Heart left ventricle (tissue), 16 donors: ENCODE data around the gene CDX1. TPM values are rescaled to one million over a fixed set of nuclear protein-coding genes. Genes with fewer than 3 reads are reported as not detected.

Experiments
- ATAC-seq, 4 donors: fragments of 200-7000 bp; cut with Tn5 transposase; one replicate each; pipeline ENCODE4 v1.9.1; 2020 to 2022; ENCODE audit warnings: moderate library complexity in 4 of 4, mild to moderate bottlenecking in 3 of 4, moderate number of reproducible peaks in 1 of 4
- DNase-seq, 5 donors: peaks; one replicate each; pipeline ENCODE4 v3.0.0-alpha.2; 2020
- H3K27ac ChIP-seq, 12 donors: fragments of 200-600 bp; sonication (generic) in 4 of 12; one replicate each; pipeline versions ENCODE4 v1.5.0 to v1.8.0; 2016 to 2022; ENCODE audit warnings: mild to moderate bottlenecking in 2 of 12
- H3K27me3 ChIP-seq, 9 donors: fragments of 200-600 bp; sonication (generic) in 2 of 9; one replicate each; pipeline versions ENCODE4 v1.5.1 to v1.8.0; 2016 to 2022; ENCODE audit warnings: mild to moderate bottlenecking in 3 of 9
- H3K36me3 ChIP-seq, 9 donors: fragments of 200-600 bp; sonication (generic) in 2 of 9; one replicate each; pipeline versions ENCODE4 v1.5.0 to v1.8.0; 2018 to 2022; ENCODE audit warnings: mild to moderate bottlenecking in 2 of 9
- H3K4me1 ChIP-seq, 12 donors: fragments of 200-600 bp; sonication (generic) in 4 of 12; one replicate each; pipeline versions ENCODE4 v1.5.0 to v1.8.0; 2016 to 2022; ENCODE audit warnings: mild to moderate bottlenecking in 3 of 12
- H3K4me3 ChIP-seq, 12 donors: fragments of 200-600 bp; sonication (generic) in 4 of 12; one replicate each; pipeline versions ENCODE4 v1.5.0 to v1.8.0; 2017 to 2022; ENCODE audit warnings: mild to moderate bottlenecking in 9 of 12, moderate library complexity in 4 of 12
- H3K9me3 ChIP-seq, 12 donors: fragments of 200-600 bp; sonication (generic) in 4 of 12; one replicate each; pipeline versions ENCODE4 v1.5.0 to v1.8.0; 2016 to 2022; ENCODE audit warnings: mild to moderate bottlenecking in 1 of 12
- POLR2A ChIP-seq, 2 donors: fragments of 450-650 bp; IDR thresholded peaks; one replicate each; pipeline ENCODE4 v1.6.1; 2017; ENCODE audit warnings: antibody characterized with exemption in 2 of 2, mild to moderate bottlenecking in 2 of 2, moderate library complexity in 2 of 2
- WGBS, 4 donors: extraction: QIAGEN DNeasy Blood & Tissue Kit in 2 of 4; methylation state at CpG; one replicate each; pipeline versions ENCODE4 v1.1.5 to v1.1.7; 2013 to 2018; 5-methylcytosine and 5-hydroxymethylcytosine counted together
- intact Hi-C, 10 donors: fragments of 100-400 bp; cut with DNase I; formaldehyde crosslinking; loops; one replicate each; pipeline versions ENCODE4 v1.11.1 to v1.14.2; 2022
- polyA plus RNA-seq, 2 donors: library from polyadenylated mRNA; stranded (reverse); fragments of 200-250 nt; gene quantifications; one replicate each; pipeline ENCODE4 v1.2.3, GENCODE V29; 2013
- total RNA-seq, 9 donors: library from RNA; depleted of rRNA in 2 of 9; stranded (reverse); fragments of >200 nt in 2 of 9; fragmentation: NEBNext Ultra II Directional in 3 of 9; extraction: Animal tissue kit (Norgen Biotek cat#: 25700) in 3 of 9; gene quantifications; one replicate each; pipeline versions ENCODE4 v1.1.0 to v1.2.4, GENCODE V29; 2016 to 2023
- TF ChIP-seq, protein P1 (sequence below), 12 donors: fragments of 200-600 bp; sonication (generic) in 4 of 12; IDR thresholded peaks; one replicate each; pipeline versions ENCODE4 v1.5.0 to v1.8.0; 2018 to 2022; ENCODE audit warnings: antibody characterized with exemption in 12 of 12, mild to moderate bottlenecking in 5 of 12
- donor health status: ischemic (EF 13 %, LVEDD 7.1; RV severe dilation, severe dysfunction).
- donor health status: healthy with polysubstance abuse.
- donor health status: DM: no; HTN: yes; CAD: no.
- donor health status: DM: no; HTN: no; CAD: no.
- donor health status: ischemic (EF 25% LVEDD 6.9; RV normal size, moderate dysfunction).
- donor health status: ischemic (EF 25% LVEDD 5.7; RV mildly dilated, moderate dysfunction).
- donor health status: healthy.
- donor health status: DM: yes; HTN: yes; CAD: no.
- donor health status: ischemic (EF 35%, LVEDD 5.7; RV mildly dilated, moderate dysfunction).
- donor health status: nonischemic (EF 11% LVEDD 7.7; RV severe dilation, severe dysfunction).
- donor health status: DM: yes; HTN: yes; CAD: no.
- donor health status: PGD.
- donor health status: ischemic (EF 29% LVEDD 5.4; RV normal size, mild dysfunction).
- donor health status: nonischemic (EF 23%, LVEDD 6.1; RV moderate dilation, normal function).

The CDX1 gene
- total and polyA plus RNA-seq, 11 donors = 0.17 to 0.29 (median 0.29) TPM; not detected in 8

- Histone ChIP-seq H3K4me1 (peaks cover 0 to 60% (median 33%) of the 10 kb centered on the region in 12 donors), H3K27me3 (no peaks in the 10 kb centered on the region), H3K27ac (peak within 1 kb of the TSS; percentile 75 to 96 (median 84)), H3K36me3 (peaks cover 0 to 24% (median 0%) of the 10 kb centered on the region in 9 donors), H3K4me3 (peak within 1 kb of the TSS; percentile 15 to 81 (median 60)), H3K9me3 (no peaks in the 10 kb centered on the region)
- DNase-seq (peak; percentile 89 to 94 (median 91)), ATAC-seq (peak; percentile 66 to 84 (median 75))
- 6 to 9% (median 7%) methylated on average over 13 to 17 of the region's 17 CpGs for WGBS, 4 donors
- intact Hi-C loops = no loop called here
- TF ChIP-seq, protein P1, sequence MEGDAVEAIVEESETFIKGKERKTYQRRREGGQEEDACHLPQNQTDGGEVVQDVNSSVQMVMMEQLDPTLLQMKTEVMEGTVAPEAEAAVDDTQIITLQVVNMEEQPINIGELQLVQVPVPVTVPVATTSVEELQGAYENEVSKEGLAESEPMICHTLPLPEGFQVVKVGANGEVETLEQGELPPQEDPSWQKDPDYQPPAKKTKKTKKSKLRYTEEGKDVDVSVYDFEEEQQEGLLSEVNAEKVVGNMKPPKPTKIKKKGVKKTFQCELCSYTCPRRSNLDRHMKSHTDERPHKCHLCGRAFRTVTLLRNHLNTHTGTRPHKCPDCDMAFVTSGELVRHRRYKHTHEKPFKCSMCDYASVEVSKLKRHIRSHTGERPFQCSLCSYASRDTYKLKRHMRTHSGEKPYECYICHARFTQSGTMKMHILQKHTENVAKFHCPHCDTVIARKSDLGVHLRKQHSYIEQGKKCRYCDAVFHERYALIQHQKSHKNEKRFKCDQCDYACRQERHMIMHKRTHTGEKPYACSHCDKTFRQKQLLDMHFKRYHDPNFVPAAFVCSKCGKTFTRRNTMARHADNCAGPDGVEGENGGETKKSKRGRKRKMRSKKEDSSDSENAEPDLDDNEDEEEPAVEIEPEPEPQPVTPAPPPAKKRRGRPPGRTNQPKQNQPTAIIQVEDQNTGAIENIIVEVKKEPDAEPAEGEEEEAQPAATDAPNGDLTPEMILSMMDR (IDR thresholded peaks at IDR 0.05) = peak in 1 of 12 donors; percentile 13
- TF ChIP-seq POLR2A (IDR thresholded peaks at IDR 0.05) = peak in 1 of 2 donors; percentile 81
Observed at GRCh38 chr5:150155258-150156026, 11.1 kb upstream of the CDX1 start, which contains the start of gene PDGFRB. TSS of gene PDGFRB (minus strand) at chr5:150155845. CDS start at chr5:150137047, 18,798 bp downstream.

GRCh38 chr5:150156027-150156368 lies 10.6 kb upstream of the CDX1 start:
- ATAC-seq (no peak), DNase-seq (no peak)
- Histone ChIP-seq H3K27me3 (no peaks in the 10 kb centered on the region), H3K9me3 (no peaks in the 10 kb centered on the region), H3K4me3 (peak overlapping the region; percentile 15 to 81 (median 60)), H3K27ac (peak overlapping the region; percentile 58 to 96 (median 83)), H3K36me3 (peaks cover 0 to 21% (median 0%) of the 10 kb centered on the region in 9 donors), H3K4me1 (peaks cover 0 to 61% (median 35%) of the 10 kb centered on the region in 12 donors)
- WGBS, 4 donors = 10 to 24% (median 15%) methylated on average over 9 of the region's 9 CpGs
- intact Hi-C loops = no loop called here
- TF ChIP-seq, protein P1 (IDR thresholded peaks at IDR 0.05) = no peak
- no peak for TF ChIP-seq POLR2A (IDR thresholded peaks at IDR 0.05)

GRCh38 chr5:150156540-150156939 lies 10.0 kb upstream of the CDX1 start:
- Histone ChIP-seq H3K27ac (peak overlapping the region; percentile 58 to 96 (median 83)), H3K4me1 (peaks cover 0 to 62% (median 36%) of the 10 kb centered on the region in 12 donors), H3K4me3 (peak overlapping the region in 10 of 12 donors; percentile 15 to 81 (median 60)), H3K9me3 (no peaks in the 10 kb centered on the region), H3K36me3 (peaks cover 0 to 17% (median 0%) of the 10 kb centered on the region in 9 donors), H3K27me3 (no peaks in the 10 kb centered on the region)
- DNase-seq (no peak), ATAC-seq (no peak)
- WGBS, 4 donors = 70 to 85% (median 80%) methylated on average over 4 of the region's 4 CpGs
- TF ChIP-seq POLR2A (IDR thresholded peaks at IDR 0.05) = no peak
- TF ChIP-seq, protein P1 (IDR thresholded peaks at IDR 0.05) = no peak
- intact Hi-C loops = no loop called here

DNA sequence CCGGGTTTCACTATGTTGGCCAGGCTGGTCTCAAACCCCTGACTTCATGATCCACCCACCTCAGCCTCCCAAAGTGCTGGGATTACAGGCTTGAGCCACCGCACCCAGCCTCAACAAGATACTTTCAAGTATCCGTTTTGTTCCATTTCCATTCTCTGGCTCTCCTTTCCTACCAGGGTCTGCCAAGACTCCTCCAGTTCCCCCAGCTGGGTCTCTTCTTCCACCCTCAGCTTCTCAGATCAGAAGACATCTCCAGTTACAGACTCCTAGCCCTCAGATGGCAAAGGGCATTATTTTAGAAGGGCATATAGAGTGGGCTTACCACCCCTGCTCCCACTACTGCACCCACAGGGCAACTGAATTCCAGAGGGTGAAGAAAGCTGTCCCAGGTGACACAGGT lies 9.4 kb upstream of the CDX1 start:
- ATAC-seq = no peak
- TF ChIP-seq, protein P1 (IDR thresholded peaks at IDR 0.05) = no peak
- no peak for TF ChIP-seq POLR2A (IDR thresholded peaks at IDR 0.05)
- intact Hi-C loops = no loop called here
- peaks cover 0 to 14% (median 0%) of the 10 kb centered on the region in 9 donors for H3K36me3 ChIP-seq
- H3K27me3 ChIP-seq = no peaks in the 10 kb centered on the region
- DNase-seq = no peak
- H3K4me1 ChIP-seq = peaks cover 0 to 68% (median 40%) of the 10 kb centered on the region in 12 donors
- H3K27ac ChIP-seq = peak overlapping the region in 11 of 12 donors; percentile 75 to 96 (median 84)
- 75 to 83% (median 76%) methylated on average over 3 of the region's 3 CpGs for WGBS, 4 donors
- no peaks in the 10 kb centered on the region for H3K9me3 ChIP-seq
- H3K4me3 ChIP-seq = peak overlapping the region in 7 of 12 donors; percentile 1 to 81 (median 15)
